GM18867 (cell line): Measurements from ENCODE around the gene CALD1.

Experiments
- ATAC-seq: cut with Tn5 transposase; IDR thresholded peaks from one replicate; pipeline ENCODE4 v1.9.1; 2021; ENCODE audit warnings: mild to moderate bottlenecking, moderate library complexity; ENCODE audit not compliant: unreplicated experiment

Gene CALD1

DNA sequence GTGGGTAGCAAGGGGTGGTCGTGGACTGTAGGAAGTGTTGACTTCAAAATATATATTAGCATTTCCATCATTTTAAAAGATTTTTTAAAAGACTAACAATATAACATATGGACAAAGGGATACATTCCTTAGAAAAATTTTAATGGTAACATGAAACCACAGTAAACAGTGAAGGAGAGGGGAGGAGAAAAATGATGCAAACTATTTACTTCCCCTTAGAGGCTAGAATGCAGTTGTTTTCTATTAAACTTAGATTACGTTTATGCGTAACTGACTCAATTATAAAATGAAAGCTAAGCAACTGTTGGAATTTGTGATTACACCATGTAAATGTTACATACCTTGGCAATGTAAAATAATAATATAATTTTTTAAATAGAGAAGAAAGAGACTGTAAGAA is 41.3 kb downstream of the CALD1 start:
- ATAC-seq = no peak

DNA sequence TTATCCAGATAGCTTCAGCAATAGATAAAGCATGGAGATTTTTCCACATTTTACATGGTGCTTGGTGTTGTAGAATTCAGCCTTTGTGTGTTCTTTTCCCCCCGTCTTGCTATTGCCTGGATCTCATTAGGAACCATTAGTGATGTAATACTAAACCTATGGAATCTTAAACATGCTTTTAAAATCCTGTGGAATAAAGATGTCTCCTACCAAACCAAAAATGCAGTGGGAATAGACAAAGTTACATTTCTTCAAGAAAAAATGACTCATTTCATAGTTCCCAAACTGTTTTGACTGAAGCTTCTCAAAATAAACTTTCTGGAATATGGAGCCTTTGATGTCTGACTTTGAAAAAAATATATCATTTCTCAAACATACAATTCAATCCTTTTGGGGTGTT is 44.0 kb downstream of the CALD1 start:
- no peak for ATAC-seq

DNA sequence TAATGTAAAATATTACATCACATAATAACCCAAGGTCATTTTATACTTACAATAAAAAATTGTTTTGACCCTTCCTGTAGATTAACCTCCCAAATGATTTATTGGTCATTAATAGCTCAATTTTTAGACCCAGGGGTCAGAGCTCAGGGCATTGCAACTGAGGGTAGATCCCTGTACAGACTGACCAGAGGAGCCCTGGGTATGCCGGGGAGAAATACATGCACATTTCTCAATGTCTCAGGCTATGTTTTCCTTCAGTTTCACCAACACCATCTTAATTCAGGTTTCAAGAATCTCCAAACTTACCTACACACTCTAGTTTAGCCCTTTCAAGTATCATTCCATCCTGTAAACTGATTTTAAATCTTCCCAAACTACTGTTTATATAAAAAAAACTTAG is 46.2 kb downstream of the CALD1 start:
- ATAC-seq = no peak

DNA sequence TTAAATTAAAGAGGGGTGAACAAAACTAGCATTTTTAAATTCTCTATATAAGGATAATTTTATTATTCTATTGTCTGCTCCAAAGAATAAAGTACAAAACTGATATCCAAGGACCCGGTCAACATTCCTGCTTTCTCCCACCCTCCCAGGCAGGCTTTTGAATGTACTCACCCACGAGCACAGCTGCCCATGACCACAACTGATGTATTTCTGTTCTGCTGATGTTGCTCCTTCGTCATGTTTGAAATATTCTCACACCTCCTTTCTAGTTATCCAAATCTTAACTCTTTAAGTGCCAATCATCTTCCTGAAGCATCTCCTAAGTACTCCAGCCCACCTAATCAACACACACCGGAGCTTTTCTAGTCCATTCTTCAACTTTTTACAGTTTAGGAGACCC is 46.7 kb downstream of the CALD1 start:
- ATAC-seq = no peak

DNA sequence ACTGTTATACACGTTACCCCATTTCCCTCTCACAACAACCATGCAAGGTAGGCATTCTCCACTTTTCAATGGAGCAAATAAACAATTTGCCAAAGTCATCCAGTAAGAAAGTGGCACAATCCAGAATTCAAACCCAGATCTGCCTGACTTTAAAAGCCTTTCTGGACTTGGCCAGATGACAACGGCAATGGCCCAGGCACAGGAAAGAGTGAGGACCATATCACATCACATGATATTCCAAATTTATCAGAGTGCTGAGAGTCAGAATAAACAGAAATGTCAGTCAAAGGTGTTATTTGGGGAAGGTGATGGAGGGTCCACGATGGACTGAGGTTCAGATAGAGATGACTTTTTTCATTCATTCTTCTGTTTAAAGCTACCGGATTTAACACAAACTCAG is 48.0 kb downstream of the CALD1 start:
- no peak for ATAC-seq

DNA sequence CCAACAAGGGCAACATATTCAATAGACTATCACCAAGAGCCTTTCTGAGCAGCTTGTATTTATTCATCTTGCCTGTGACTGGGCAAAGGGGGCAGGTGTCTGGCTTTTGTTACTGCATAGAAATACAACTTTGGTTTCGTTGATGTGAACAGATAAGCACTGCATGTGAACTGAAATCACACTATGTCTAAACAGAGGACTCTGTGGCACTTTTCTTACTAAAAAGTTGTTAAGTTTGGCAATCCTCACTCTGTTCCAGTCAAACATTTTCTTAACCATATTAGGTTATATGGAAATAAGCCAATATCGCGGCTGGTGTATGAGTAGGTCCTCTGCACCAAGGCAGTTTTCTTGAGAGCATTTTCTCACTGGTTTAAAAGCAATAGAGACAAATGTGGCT is 48.5 kb downstream of the CALD1 start:
- no peak for ATAC-seq

DNA sequence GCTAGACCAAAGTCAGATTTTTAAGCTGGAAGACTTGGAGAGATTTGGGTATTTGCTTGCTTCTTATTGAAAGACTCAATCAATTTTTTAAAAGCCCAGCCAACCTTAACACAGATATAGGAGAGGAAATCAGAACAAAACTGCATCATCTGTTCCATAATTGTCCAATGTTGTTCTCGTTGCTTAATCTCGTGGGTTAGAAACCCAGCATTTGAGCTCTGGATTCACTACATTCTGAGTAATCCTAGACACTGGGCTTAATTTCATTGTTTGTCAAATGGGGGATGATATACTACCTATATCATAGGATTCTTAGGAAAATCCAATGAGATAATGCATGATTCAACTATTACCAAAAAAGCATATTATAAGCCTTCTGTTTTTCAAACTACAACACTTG is 48.9 kb downstream of the CALD1 start:
- ATAC-seq = no peak

DNA sequence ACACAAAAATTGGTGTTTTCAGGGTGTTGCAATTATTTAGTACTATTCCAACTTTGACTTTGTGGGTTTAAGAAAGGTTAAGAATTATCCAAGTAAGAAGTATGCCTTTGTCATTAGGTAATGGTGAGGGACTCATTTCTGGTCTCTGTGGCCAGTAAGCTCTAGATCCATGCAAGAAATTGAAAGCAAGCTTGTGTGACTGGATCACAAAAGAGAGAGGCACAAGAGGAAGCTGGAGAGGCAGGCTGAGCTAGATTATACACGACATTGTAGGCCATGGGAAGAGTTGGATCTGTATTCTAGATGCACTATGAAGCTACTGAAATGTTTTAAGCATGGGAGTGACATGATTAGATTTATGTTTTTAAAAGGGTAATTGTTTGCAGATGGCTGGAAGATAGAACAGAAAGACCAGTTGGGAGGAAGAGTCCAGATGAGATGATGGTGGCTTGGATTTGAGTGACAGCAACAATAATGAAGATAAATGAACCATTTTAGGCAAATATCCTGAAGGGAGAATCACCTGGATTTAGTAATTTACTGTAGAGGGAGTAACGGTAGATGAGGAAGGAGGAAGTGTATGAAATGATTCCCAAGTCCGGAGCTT is 50.0 kb downstream of the CALD1 start:
- no peak for ATAC-seq

DNA sequence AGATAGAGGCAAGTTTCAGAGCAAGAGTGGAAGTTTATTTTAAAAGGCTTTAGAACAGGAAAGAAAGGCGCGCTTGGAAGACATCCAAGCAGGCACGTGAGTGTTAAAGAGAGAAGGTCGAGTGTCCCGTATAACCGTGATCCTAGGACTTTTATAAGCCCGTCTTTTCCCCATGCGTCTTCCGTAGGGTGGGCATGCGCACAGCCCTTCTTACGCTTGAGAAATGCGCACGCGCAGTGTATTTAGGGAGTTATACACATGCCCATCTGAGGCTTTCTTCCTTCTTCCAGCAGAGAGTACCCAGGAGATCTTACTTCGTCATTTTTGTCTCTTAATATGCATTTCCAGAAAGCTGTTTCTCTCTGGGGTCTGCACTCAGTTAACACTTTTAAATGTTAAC is 52.4 kb downstream of the CALD1 start:
- ATAC-seq = no peak

DNA sequence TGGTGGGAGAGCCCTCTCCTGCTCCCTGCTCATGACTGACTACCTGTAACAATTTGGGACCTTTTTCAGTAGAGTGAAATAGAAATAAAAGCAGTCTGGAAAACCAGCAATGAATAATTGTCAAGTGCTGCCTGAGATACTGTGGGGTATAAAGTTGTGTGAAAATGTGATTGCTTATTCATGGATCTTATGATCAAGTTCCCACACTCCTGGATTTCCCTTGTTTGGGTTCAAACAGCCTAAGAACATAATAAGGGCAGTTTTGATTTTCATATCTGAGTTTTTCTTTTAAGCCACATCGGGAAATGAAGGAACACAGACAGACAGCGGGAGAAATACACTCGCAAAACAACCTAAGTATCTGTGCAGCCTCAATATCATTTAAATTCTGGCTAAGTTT is 52.9 kb downstream of the CALD1 start:
- ATAC-seq = no peak

DNA sequence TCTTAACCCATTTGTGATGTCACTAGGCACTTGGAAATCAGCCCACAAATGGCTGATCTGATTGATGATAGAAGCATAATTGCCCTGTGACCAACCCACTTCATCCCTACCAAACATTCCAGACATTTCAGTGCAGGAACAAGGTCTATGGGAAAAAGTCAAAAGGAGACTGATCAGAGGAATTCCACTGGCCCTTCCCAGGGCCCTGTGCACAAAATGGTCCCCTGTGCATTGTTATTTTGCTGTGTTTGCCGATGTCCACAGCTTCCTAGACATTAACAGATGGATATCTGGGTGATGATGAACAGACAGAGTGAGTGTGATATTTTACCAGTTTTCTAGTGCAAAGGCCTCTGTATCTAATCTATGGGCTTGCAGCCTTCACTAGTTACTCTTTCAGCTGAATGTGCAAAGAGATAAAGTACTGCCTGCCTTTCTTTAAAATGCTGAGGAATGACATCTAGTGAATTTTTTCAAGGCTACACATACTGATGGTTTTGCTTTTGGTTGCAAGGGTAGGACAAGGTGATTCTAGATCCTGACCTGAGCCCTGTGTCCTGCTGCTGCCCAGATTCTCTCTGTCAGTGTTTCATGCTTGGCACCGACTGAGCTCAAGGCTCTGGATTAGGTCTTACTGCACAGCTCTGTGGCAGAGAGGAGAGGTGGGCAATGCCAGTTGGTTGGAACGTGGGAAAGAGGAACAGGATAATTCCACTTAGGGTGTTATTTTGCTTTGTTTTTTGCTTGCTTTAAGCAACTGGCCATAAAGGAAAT is 55.4 kb downstream of the CALD1 start:
- no peak for ATAC-seq

DNA sequence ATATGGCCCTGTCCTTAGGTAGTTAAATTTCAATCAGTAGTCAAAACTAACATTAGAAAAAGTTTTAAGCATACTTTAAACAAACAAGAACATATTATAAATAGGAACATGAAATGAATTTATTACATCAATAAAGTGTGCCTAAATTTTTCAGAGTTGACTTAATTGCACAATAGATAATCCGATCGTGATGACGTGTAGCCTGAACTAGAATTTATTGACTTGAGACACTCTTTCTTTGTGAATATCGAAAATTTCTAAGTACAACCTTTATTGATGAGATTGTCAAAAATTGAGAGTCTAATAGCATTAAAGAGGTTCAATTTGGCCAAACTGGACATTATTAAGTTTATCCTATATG is 56.0 kb downstream of the CALD1 start:
- ATAC-seq = no peak

DNA sequence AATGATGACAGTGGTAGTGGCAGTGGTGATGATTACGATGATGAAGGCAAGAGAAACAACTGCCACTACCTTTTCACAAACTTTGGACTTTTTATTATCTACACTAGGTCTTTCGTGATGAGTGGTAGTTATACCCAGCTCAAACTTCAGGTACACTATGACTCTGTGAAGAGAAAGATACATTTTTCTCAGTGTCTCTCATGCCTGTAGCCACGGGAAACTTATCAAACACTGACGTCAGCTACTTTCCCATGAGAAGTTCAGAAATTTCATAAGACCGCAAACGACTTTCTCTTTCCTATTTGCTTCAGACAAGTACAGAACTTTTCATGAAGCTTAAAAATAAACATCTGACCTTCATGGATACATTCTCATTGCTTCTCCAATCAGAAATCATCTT is 57.0 kb downstream of the CALD1 start:
- ATAC-seq = no peak

DNA sequence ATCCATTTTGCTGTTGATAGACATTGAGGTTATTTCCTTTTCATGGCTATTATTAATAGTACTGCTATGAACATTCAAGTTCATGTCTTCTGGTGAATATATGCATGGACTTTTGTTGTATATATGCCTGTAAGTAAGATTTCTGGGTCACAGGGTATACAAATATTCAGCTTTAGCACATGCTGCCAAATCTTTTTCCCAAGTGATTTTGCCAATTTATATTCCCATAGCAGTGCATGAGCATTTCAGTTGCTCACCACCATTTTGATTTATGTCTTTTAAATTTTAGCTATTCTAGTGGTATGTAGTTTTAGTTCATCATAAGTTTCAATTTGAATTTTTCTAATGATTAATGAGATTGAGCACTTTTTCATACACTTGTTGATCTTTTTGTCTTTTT is 59.9 kb downstream of the CALD1 start:
- no peak for ATAC-seq

DNA sequence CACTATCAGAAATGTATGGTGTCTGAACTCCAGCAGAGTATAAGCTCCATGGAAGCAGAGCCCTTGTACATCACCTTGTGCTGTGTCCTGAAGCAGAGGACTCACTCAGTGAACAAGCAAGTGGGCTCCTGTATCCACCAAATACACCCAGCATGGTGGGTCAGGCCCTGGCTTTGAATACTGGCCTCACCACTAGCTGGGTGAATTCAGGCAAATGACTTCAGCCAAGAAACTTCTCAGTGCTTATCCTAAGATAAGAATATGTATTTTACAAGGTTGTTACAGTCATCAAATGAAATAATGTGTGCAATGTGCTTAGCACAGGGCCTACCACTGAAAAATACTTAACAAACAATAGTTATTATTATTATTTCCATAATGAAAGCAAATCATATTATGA is 62.6 kb downstream of the CALD1 start:
- no peak for ATAC-seq

DNA sequence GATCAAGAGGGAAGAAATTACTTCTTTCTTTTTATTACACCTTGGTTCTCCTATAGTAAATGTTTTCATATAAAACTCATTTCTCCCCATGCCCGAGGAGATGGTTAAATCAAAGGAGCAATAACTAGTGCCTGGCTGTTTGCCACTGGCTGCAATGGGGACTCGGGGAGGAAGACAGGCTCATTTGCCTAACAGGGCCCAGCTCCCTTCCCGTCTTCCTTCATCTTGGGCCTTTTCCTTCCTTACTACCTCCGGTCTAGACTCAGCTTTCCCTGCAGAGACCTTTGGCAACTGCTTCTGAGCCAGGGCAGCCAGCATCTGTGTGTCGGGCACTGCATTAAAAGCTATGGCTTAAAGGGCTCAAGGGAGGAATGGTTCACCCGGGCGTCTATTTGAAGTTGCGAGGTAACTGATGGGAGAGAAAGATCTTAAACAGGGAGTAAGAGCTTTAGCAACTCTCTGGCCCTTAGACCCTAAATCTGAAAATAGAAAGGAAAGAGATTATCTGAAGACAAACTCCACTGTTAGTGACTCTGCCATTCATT is 63.5 kb downstream of the CALD1 start:
- no peak for ATAC-seq

DNA sequence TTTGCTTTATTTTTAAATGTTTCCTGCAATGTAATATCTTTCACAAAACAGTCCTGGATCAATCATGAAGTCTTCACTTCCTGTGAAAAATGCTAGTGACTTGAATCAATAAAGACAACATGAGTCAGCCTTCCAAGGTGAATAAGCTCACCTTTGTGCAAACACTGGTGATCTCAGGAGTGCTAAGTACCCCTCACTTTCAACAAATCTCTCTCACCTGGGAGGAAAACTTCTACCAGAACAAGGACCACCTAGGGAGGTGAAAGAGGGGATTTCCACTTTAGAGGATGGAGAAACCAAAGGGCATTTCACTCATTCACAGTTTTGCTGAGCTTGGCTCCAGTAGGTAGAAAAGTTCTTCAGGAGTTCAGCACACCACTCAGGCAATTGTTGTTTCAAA is 64.8 kb downstream of the CALD1 start:
- ATAC-seq = no peak

DNA sequence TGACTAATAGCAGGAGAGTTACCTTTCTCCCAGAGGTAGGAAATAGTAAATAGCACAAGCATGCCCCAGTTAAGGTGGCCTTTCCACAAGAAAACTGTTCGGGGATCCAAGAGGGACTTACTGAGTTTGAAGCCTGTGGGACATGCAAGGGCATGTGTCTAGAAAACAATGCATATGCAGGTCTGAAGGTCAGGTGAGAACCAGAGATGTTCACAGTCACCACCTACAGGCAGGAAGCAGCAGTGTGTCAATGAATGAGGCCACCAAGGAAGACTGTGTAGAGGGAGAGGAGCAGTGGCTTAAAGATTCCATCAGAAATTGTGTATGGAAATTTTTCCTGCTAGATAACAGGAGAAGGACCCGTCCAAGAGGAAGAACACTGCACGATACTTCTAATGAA is 66.0 kb downstream of the CALD1 start:
- peak; percentile 79 for ATAC-seq

DNA sequence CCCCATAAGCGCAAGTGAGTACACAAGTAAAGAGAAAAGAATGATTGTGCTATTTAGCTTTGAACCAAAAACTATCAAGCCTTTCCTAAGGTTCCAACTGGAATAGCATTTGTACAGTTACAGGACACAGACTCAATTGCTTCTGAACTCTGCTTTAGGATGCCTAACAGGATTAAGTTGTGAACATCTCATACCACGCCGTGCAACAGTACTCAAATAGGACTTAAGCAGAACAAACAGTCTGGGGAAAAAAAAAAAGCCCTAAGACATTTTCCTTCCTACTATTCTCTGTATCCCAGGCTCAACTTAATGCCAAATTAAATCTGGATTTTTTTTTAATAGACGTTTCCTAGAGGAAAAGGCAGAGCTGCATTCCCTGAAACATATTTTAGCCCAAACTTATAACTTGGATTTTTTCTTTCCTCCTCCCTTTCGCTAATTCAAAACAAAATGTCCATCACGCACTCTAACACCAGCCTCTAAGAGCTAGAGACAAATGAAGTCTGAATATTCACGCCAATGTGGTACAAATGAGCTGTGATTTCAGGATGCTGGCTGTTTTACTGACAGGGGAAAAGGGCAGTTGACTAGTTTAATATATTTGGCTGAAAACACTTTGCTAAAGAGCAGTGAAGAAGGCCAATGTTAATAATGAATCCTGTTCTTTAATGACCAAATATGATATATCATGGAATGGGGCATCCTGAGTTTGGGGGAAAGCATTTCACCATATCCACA is 68.6 kb downstream of the CALD1 start:
- no peak for ATAC-seq

DNA sequence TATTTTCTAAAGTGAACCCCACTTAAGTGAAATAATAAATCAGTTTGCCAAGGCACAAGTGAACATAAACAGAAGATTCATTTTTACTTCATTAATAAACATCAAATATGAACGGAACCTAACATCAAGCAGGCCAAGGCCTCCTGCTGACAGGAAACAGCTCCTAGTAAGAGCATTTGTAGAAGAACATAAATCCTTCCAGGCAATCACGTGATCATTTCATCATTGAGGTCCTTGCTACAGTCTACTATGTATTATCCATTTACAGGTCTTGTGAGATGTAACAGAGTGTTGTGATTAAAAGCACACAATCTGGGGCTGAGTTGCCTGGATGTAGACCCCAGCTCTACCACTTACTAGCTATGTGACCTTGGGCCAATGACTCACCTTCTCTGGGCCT is 70.6 kb downstream of the CALD1 start:
- no peak for ATAC-seq

DNA sequence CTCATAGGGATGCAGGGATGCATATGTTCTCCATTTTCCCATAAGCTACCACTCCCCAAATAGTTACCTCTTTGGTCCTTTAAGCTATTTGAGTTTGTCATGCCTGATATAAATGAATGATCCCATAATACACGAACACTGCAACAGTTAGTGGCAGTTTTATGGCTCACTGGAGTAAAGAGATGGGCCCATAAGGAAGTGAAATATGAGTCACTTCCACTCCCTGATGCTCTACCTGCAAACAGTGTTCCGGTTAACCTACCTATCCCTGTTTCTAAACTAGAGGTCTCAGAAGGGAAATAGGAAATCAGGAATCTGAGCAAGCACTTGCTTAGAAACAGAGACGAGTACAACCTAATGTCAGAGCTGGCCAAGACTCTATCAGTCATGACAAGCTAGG is 71.7 kb downstream of the CALD1 start:
- no peak for ATAC-seq

DNA sequence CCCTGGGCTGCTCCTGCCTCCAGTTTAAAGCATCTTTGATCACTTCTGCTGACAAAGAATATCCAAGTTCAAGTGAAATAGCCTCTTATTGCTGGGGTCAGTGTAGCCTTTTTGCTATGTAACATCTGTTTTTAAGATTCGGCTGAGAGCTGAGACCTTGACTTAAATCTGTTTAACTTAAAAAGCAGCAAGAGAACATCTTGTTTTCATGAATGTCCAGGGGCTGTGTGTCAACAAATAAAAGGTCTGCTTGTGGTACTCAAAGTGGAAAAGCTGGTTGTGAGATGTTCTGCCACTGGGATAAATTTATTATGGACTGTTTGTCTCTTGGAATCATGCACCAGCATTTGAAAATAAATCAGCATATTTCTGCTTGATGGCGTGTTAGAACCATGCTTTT is 73.2 kb downstream of the CALD1 start:
- ATAC-seq = no peak
